Prostate gland (tissue), 2 donors: ENCODE data around the gene SNX1. TPM values are rescaled to one million over a fixed set of nuclear protein-coding genes. Genes with fewer than 3 reads are reported as not detected.

ENCODE experiments used
- DNase-seq: peaks from one replicate; pipeline ENCODE4 v3.0.0-alpha.2; 2019; ENCODE audit warnings: low spot score
- H3K27ac ChIP-seq, 2 donors: fragments of 200-600 bp; sonication (generic); 2 replicates each; pipeline ENCODE4 v1.5.1; 2017 to 2019
- H3K27me3 ChIP-seq: fragments of 200-600 bp; sonication (generic); replicated peaks from 2 replicates; pipeline ENCODE4 v1.5.1; 2019; ENCODE audit not compliant: insufficient read depth
- H3K36me3 ChIP-seq, 2 donors: fragments of 200-600 bp; sonication (generic); 1 replicate in 1 of 2; 2 replicates in 1 of 2; pipeline versions ENCODE4 v1.5.1 to v1.8.1; 2017 to 2019
- H3K4me1 ChIP-seq: fragments of 200-600 bp; sonication (generic); replicated peaks from 2 replicates; pipeline ENCODE4 v1.5.1; 2019
- H3K4me3 ChIP-seq, 2 donors: fragments of 200-600 bp; sonication (generic); 2 replicates each; pipeline ENCODE4 v1.5.1; 2017 to 2019
- H3K9me3 ChIP-seq: fragments of 200-600 bp; sonication (generic); 2 replicates; pipeline ENCODE4 v1.5.1; 2017
- CTCF ChIP-seq, 4 experiments: fragments of 200-600 bp in 2 of 4; fragments of 450-650 bp in 2 of 4; sonication (generic) in 2 of 4; IDR thresholded peaks; 1 replicate in 3 of 4; 2 replicates in 1 of 4; pipeline ENCODE4 v1.5.1; 2016 to 2019; ENCODE audit warnings: antibody characterized with exemption in 4 of 4, mild to moderate bottlenecking in 2 of 4, moderate library complexity in 2 of 4
- POLR2A ChIP-seq: fragments of 450-650 bp; IDR thresholded peaks from one replicate; pipeline ENCODE4 v1.6.1; 2016; ENCODE audit warnings: antibody characterized with exemption, mild to moderate bottlenecking
- POLR2AphosphoS5 ChIP-seq: sonication (generic); formaldehyde crosslinking; IDR thresholded peaks from one replicate; pipeline ENCODE4 v1.6.1; 2017; ENCODE audit warnings: antibody characterized with exemption
- WGBS: methylation state at CpG from one replicate; pipeline ENCODE4 v1.1.5; 2018; 5-methylcytosine and 5-hydroxymethylcytosine counted together
- intact Hi-C: fragments of 100-400 bp; cut with DNase I; formaldehyde crosslinking; loops from one replicate; pipeline ENCODE4 v1.14.2; 2022
- total RNA-seq, 2 donors: library from RNA; depleted of rRNA; stranded (reverse); fragments of >200 nt; gene quantifications; one replicate each; pipeline ENCODE4 v1.1.0, GENCODE V29; 2016

Gene SNX1
- total RNA-seq, 2 donors from 2014 or later, result 109 to 110 TPM

GRCh38 chr15:64110950-64111678 is 15.3 kb downstream of the SNX1 start:
- H3K9me3 ChIP-seq, result no peaks in the 10 kb centered on the region
- 84% methylated on average over 3 of the region's 3 CpGs for WGBS

DNA sequence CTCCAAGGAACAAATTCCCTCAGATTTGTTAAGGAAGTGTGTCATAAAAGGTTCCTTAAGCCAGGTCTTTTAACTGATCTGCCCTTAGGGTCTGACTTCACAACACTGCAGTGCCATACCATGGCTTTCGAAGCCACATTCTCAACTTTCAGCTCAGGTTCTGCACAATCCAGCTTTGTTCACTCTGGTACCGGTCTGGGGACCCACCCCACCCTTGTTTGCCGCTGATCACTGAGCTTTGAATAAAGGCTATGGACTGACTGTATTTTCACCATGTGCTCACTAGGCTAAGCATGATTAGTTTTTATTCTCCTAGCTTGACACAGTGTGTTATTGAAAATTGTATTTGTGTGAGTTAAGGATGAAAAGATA is 15.9 kb downstream of the SNX1 start:
- no peaks in the 10 kb centered on the region for H3K9me3 ChIP-seq
- 52% methylated on average over 3 of the region's 3 CpGs for WGBS
- no peaks in the 10 kb centered on the region for H3K4me1 ChIP-seq
- no peak overlapping the region for H3K4me3 ChIP-seq
- no peaks in the 10 kb centered on the region for H3K27me3 ChIP-seq
- H3K27ac ChIP-seq, result no peak overlapping the region
- TF ChIP-seq POLR2A (no peak), CTCF (IDR thresholded peaks at IDR 0.05) (no peak), POLR2AphosphoS5 (no peak)
- intact Hi-C loops, result no loop called here
- peaks cover 0 to 6% of the 10 kb centered on the region in 2 donors for H3K36me3 ChIP-seq
- DNase-seq, result no peak

More at GRCh38 chr15:64110950-64111678, 15.3 kb downstream of the SNX1 start:
- H3K4me3 ChIP-seq, result no peak overlapping the region
- no peaks in the 10 kb centered on the region for H3K4me1 ChIP-seq
- H3K27me3 ChIP-seq, result no peaks in the 10 kb centered on the region
- H3K36me3 ChIP-seq, result peaks cover 0 to 6% of the 10 kb centered on the region in 2 donors
- H3K27ac ChIP-seq, result no peak overlapping the region
- no peak for DNase-seq
- TF ChIP-seq POLR2A (no peak), CTCF (IDR thresholded peaks at IDR 0.05) (no peak), POLR2AphosphoS5 (no peak)
- intact Hi-C loops, result no loop called here

DNA sequence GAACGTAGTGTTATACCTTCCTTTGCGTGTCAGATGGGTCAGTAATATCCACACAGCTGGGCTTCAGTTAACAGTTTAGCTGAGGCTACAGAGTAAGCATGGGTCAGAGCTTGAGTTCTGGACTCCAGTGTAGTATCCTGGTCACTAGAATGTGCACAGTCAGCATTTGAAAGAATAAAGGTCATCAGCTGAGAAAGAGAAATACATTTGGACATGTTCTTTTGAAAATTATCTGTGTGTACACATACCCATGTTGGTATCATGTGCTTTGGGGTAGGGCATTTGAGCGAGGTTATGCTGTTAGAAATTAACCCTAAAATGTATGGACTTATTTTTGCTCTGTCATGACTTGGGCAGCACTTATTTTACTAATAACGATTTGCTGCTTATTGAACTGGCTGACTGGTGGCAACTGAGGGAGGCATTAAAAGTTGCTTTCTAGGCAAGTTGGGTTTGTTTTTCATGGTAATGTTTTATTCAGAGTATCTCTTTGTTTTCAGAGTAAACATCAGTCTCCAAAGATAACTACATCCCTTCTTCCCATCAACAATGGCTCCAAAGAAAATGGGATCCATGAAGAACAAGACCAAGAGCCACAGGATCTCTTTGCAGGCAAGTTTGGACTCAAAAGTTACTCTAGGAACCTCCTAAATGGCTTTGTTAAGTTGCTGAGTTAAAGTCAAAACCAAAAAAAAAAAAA is 16.4 kb downstream of the SNX1 start:
- Histone ChIP-seq H3K4me1 (no peaks in the 10 kb centered on the region), H3K27me3 (no peaks in the 10 kb centered on the region), H3K9me3 (no peaks in the 10 kb centered on the region), H3K36me3 (peaks cover 0 to 6% of the 10 kb centered on the region in 2 donors), H3K27ac (no peak overlapping the region), H3K4me3 (no peak overlapping the region)
- no peak for TF ChIP-seq CTCF (IDR thresholded peaks at IDR 0.05)
- TF ChIP-seq POLR2AphosphoS5, result no peak
- no peak for TF ChIP-seq POLR2A
- 64% methylated on average over 4 of the region's 4 CpGs for WGBS
- no peak for DNase-seq
- intact Hi-C loops, result no loop called here

GRCh38 chr15:64112904-64113303 is 17.1 kb downstream of the SNX1 start:
- Histone ChIP-seq H3K4me3 (no peak overlapping the region), H3K36me3 (peaks cover 0 to 6% of the 10 kb centered on the region in 2 donors), H3K27me3 (no peaks in the 10 kb centered on the region), H3K27ac (no peak overlapping the region), H3K4me1 (no peaks in the 10 kb centered on the region), H3K9me3 (no peaks in the 10 kb centered on the region)
- 88% methylated on average over 1 of the region's 1 CpG for WGBS
- TF ChIP-seq POLR2AphosphoS5 (no peak), CTCF (IDR thresholded peaks at IDR 0.05) (no peak), POLR2A (no peak)
- no peak for DNase-seq
- intact Hi-C loops, result no loop called here
